HUES64 (cell line): ENCODE measurements around the gene ZBP1.

Experiments
- H3K27ac ChIP-seq: 2 replicates; pipeline ENCODE4 v1.7.0; 2013; ENCODE audit warnings: low read depth, low read length, inconsistent platforms
- H3K27me3 ChIP-seq: 2 replicates; pipeline ENCODE4 v1.6.1; 2013; ENCODE audit warnings: mild to moderate bottlenecking, low read length; ENCODE audit not compliant: insufficient read depth
- H3K36me3 ChIP-seq: 2 replicates; pipeline ENCODE4 v1.6.1; 2013; ENCODE audit warnings: mild to moderate bottlenecking, low read length; ENCODE audit not compliant: insufficient read depth
- H3K4me1 ChIP-seq: 2 replicates; pipeline ENCODE4 v1.6.1; 2013; ENCODE audit warnings: mild to moderate bottlenecking, low read length, moderate library complexity; ENCODE audit not compliant: insufficient read depth
- H3K4me3 ChIP-seq: 2 replicates; pipeline ENCODE4 v1.5.1; 2013; ENCODE audit warnings: mild to moderate bottlenecking, low read length, moderate library complexity
- H3K9ac ChIP-seq: 2 replicates; pipeline ENCODE4 v1.6.1; 2013; ENCODE audit warnings: mild to moderate bottlenecking, low read depth, low read length
- H3K9me3 ChIP-seq: 2 replicates; pipeline ENCODE4 v1.6.1; 2013; ENCODE audit warnings: low read depth, low read length; ENCODE audit not compliant: insufficient read depth
- WGBS: fragments of 150-250, 120-280 bp; methylation state at CpG from one replicate; pipeline ENCODE4 v1.1.7; 2013; ENCODE audit warnings: missing lambda C conversion rate; 5-methylcytosine and 5-hydroxymethylcytosine counted together

ZBP1 gene

DNA sequence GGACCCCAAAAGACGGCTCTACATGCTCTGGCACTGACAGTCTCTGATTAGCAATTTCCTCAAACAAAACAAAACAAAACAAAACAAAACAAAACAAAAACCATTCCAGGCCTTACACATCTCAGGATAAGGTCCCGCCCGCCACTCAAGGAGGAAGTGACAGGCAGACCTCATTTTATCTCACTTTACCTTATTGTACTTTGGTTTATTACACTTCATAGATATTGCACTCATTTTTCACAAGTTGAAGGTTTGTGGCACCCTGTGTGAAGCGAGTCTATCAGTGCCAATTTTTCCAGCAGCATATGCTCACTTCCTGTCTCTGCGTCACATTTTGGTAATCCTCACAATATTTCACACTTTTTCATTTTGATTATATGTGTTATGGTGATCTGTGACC, 15.2 kb downstream of the ZBP1 start:
- no peak overlapping the region for H3K9ac ChIP-seq
- H3K27ac ChIP-seq, result no peak overlapping the region
- H3K9me3 ChIP-seq, result no peaks in the 10 kb centered on the region
- WGBS, result 86% methylated on average over 4 of the region's 5 CpGs
- no peaks in the 10 kb centered on the region for H3K4me1 ChIP-seq
- no peaks in the 10 kb centered on the region for H3K36me3 ChIP-seq
- H3K4me3 ChIP-seq, result no peak overlapping the region
- no peaks in the 10 kb centered on the region for H3K27me3 ChIP-seq

DNA sequence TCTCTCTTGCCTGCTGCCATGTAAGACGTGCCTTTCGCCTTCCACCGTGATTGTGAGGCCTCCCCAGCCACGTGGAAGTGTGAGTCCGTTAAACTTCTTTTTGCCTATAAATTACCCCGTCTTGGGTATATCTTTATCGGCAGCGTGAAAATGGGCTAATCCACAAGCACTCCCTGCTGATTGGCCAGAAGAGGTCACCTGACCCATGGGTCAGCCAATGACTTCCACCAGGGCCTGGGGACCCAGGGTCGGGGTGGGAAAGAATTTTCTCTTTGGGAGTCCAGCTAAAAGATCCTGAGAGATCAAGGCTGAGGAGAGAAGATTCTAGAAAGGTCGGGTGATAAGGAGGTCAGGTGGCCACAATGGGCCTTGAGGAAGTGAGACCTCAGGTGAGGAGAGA, 17.1 kb downstream of the ZBP1 start:
- Histone ChIP-seq H3K27me3 (no peaks in the 10 kb centered on the region), H3K27ac (no peak overlapping the region), H3K9ac (no peak overlapping the region), H3K4me1 (no peaks in the 10 kb centered on the region), H3K36me3 (no peaks in the 10 kb centered on the region), H3K4me3 (no peak overlapping the region), H3K9me3 (no peaks in the 10 kb centered on the region)
- WGBS, result 90% methylated on average over 10 of the region's 10 CpGs

DNA sequence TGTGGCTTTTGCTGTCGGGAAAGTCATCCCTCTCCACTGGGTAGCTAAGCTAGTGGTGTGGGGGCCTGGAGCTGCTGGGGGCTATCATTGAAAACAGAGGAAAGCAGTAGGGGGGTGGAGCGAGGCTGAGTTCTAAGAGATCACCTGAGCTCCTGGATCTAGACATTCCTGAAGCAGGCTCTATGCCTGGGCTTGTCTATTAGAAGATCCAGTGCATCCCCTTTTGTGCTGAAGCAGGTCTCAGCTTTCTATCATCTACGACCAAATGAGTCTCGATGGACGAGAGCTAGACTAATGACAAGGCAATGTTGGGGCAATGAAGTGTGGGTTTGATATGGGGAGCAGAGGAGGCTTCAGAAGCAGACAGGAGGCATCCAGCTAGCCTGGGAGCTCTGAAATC, 18.5 kb downstream of the ZBP1 start:
- Histone ChIP-seq H3K4me1 (no peaks in the 10 kb centered on the region), H3K27ac (no peak overlapping the region), H3K9ac (no peak overlapping the region), H3K4me3 (no peak overlapping the region), H3K27me3 (no peaks in the 10 kb centered on the region), H3K36me3 (no peaks in the 10 kb centered on the region), H3K9me3 (no peaks in the 10 kb centered on the region)
- 83% methylated on average over 5 of the region's 5 CpGs for WGBS

DNA sequence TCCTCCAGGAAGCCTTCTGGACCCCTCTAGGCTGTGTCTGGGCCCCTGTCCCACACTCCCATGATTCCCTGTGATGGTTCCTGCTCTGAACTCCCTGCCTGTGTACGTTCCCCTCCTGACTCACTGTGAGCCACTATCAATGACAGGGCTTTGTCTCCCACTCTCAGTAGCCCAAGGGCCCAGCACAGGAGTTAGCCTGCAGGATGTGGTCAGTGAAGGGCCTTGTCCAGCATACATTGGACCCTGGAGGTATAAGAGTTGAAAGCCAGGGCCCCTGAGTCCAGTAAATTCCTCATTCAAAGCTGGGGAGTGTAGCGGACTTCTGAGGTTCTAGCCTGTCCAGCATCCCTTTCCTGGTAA, 19.0 kb downstream of the ZBP1 start:
- no peak overlapping the region for H3K9ac ChIP-seq

DNA sequence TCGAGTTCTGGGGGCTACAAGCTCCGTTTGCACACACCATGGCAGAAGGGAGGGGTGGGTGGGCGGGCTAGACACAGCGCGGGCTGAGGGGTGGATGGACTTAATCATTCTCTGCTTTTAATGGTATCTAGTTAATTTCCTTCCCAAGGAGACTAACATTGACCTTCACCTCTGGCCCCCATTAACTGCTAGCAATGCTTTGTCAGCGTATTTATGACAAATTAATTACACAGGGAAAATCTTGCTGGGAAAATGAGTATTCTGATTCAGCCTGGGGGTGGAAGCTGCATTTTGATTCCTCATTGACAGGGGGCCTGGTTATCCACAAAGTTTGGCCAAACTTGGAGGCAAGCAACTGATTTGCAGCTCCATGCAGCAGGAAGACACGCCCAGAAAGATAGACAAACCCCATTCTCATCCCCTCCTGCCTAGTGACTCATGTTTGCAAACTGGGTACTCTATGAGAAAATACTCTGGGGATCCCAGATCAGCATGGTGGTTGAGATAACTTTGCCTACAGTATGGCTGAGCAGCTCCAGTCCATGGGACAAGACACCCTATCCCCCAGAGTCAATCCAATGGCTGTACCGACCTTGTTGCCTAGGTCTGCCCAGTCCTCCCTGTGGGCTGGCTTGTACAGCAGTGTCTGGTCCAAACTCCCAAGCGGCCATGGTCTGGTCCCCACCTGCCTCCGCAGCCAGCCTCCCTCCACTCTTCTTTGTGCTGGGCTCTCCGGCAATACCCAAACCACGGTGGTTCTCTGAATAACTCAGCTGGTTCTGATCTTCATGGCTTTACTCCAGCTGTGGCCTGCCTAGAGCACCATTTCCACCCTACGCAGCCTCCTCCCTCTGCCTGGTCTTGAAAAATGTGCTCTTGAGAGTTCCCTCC, 19.7 kb downstream of the ZBP1 start:
- H3K27me3 ChIP-seq, result no peaks in the 10 kb centered on the region
- no peak overlapping the region for H3K27ac ChIP-seq
- no peak overlapping the region for H3K9ac ChIP-seq
- WGBS, result 86% methylated on average over 10 of the region's 13 CpGs
- no peaks in the 10 kb centered on the region for H3K9me3 ChIP-seq
- no peak overlapping the region for H3K4me3 ChIP-seq
- H3K36me3 ChIP-seq, result no peaks in the 10 kb centered on the region
- no peaks in the 10 kb centered on the region for H3K4me1 ChIP-seq

More for the DNA sequence above, 19.0 kb downstream of the ZBP1 start:
- no peak overlapping the region for H3K27ac ChIP-seq
- H3K4me1 ChIP-seq, result no peaks in the 10 kb centered on the region
- H3K36me3 ChIP-seq, result no peaks in the 10 kb centered on the region
- 93% methylated on average over 2 of the region's 2 CpGs for WGBS
- no peak overlapping the region for H3K4me3 ChIP-seq
- no peaks in the 10 kb centered on the region for H3K27me3 ChIP-seq
- H3K9me3 ChIP-seq, result no peaks in the 10 kb centered on the region

DNA sequence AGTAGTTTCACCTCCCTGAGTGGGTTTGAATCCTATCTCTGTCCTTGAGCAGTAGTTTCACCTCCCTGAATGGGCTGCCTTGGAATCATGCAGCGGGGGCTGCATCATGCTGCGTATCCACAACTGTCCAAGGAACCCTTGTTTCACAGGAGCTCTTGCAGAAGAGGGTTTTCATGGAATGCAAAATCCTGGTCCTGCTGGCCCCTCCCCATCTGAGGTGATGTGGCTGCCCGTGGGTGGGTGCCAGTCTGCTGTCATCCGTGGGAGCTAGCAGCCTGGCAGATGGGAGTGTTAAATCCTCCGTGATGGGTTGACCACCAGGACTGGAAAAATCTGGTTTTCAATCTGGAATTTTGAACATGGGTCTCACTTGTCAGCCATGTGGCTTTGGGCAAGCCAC, 21.7 kb downstream of the ZBP1 start:
- Histone ChIP-seq H3K9me3 (no peaks in the 10 kb centered on the region), H3K27ac (no peak overlapping the region), H3K4me3 (no peak overlapping the region), H3K27me3 (no peaks in the 10 kb centered on the region), H3K36me3 (no peaks in the 10 kb centered on the region), H3K4me1 (no peaks in the 10 kb centered on the region), H3K9ac (no peak overlapping the region)
- 87% methylated on average over 5 of the region's 5 CpGs for WGBS

DNA sequence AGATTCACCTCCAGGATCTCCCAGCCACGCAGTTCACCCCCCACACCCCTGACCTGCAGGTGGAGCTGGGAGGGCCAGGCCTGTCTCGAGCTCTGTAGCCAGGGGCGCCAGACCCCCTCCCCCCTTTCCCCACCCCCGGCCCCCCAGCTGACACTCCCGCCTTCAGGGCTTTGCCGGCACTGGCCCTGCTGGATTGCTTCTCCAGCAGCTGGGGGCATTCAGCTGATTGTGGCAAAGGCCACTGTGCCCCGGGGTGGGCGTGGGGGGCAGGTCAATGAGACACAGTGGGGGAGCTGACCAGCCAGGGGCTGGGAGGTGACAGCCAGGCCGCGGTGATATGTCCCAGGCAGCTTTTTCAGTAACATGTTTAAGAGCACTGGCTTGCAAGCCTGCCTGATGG, 22.2 kb downstream of the ZBP1 start:
- Histone ChIP-seq H3K27ac (no peak overlapping the region), H3K36me3 (no peaks in the 10 kb centered on the region), H3K9ac (no peak overlapping the region), H3K9me3 (no peaks in the 10 kb centered on the region), H3K27me3 (no peaks in the 10 kb centered on the region), H3K4me3 (no peak overlapping the region), H3K4me1 (no peaks in the 10 kb centered on the region)
- WGBS, result 18% methylated on average over 7 of the region's 10 CpGs

DNA sequence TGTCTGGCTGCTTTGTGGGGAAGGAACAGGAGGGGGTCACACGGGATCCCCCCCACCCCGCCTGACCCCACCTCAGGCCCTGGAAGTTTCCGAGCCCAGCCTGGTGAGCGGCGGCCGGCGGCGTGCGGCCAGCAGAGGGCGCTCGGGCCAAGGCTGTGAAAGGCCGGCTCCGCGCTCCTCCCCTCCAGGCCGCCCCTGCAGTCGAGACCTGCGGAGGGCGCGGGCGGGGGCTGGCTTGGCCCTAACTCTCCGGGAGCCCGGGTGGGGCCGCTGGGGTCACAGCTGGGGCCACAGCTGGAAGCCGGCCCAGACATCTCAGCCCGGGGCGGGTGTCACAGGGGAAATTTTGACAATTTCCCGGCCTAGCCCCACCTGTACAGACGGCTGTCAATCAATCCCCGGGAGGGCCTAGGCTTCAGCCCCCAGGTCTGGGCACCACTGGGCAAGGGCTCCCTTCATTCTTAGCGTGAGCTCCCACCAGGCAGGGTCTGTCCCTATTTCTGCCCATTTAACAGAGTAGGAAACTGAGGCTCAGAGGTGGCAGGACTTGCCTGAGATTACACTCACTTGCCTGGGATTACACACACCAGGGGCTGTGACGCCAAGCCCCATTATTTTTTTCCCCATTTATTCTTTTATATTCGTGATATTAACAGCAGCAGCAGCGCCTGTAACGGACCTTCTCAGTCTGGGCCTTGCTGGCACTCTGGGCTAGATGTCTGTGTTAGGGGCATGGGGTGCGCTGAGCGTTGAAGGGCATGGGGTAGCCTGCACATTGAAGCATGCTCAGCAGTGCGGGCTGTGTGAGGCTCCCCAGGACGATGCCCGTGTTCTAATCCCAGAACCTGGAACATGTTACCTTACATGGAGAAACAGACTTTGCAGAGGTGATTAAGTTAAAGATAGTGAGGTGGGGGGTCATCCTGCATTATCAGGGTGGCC, 23.0 kb downstream of the ZBP1 start:
- Histone ChIP-seq H3K27ac (no peak overlapping the region), H3K4me3 (peak overlapping the region; percentile 35), H3K9me3 (no peaks in the 10 kb centered on the region), H3K4me1 (no peaks in the 10 kb centered on the region), H3K9ac (no peak overlapping the region), H3K36me3 (no peaks in the 10 kb centered on the region), H3K27me3 (no peaks in the 10 kb centered on the region)
- WGBS, result 24% methylated on average over 39 of the region's 39 CpGs

DNA sequence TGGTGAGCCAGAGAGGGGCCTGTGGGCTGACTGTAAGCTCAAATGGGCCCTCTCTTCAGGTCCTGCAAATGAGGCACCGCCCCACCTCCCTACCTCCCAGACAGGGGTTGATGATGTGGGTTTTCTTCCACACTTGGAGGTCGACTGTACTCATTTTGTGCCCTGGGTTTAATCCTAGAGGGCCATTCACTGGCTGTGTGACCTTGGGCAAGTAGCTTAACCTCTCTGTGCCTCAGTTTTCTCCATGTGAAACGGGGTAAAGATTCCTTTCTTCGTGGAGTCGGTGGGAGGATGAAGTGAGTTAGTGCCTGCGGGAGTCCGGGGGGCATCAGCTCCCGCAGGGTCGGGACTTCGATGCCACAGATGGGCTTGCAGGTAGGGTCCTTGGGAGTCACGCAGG, 23.9 kb downstream of the ZBP1 start:
- no peaks in the 10 kb centered on the region for H3K4me1 ChIP-seq
- 80% methylated on average over 11 of the region's 11 CpGs for WGBS
- H3K36me3 ChIP-seq, result no peaks in the 10 kb centered on the region
- H3K9me3 ChIP-seq, result no peaks in the 10 kb centered on the region
- no peak overlapping the region for H3K4me3 ChIP-seq
- no peaks in the 10 kb centered on the region for H3K27me3 ChIP-seq
- no peak overlapping the region for H3K27ac ChIP-seq
- H3K9ac ChIP-seq, result no peak overlapping the region

DNA sequence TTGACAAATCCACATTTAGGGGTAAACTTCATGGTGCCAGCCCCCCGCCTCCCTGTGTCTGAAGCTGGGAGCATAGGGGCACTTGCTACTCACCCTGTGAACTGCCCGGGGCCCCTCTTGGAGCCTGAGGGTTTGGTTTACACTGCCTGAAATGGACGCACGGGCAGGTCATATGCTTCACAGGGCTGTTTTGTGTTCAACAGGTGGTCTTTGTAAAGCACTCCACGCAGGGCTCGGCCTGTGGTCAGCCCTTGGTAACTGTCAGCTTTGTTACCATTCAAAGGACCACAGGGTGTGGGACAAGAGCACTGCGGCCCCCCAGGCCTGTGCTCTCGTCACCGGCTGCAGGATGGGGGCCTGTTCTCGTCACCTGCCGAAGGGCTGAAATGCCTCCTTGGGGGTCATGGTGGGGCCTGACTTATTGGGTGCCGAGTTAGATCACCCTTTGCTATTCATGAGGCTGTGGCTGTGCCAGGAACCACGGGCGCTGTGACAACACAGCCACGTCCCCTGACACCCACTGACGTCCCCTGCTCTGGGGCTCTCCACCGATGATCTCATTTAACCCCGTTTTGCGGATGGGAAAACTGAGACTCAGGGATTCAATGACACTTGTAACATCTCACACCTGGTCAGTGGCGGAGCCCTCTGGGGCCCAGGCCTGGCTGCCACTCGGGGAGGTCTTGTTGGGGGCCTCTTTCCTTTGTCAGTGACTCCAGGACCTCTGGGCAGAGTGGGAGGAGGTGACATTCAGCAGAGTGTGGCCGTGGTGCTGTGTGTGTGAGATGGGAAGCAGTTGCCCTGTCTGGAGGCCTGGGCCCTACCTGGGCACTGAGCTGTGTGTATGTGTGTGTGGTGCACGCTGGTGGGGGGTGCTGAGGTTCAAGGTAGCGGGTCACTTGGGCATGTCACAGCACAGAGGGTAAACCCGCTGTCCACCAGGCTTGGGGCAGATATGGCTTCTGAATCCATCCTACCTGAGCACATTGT, 24.9 kb downstream of the ZBP1 start:
- 92% methylated on average over 25 of the region's 25 CpGs for WGBS
- H3K9ac ChIP-seq, result no peak overlapping the region
- H3K4me1 ChIP-seq, result no peaks in the 10 kb centered on the region
- H3K9me3 ChIP-seq, result no peaks in the 10 kb centered on the region
- no peak overlapping the region for H3K27ac ChIP-seq
- no peaks in the 10 kb centered on the region for H3K27me3 ChIP-seq
- no peaks in the 10 kb centered on the region for H3K36me3 ChIP-seq
- H3K4me3 ChIP-seq, result no peak overlapping the region
